HG03575 (cell line): ENCODE data around the gene CALM3.

ENCODE experiments used
- ATAC-seq: cut with Tn5 transposase; IDR thresholded peaks from one replicate; pipeline ENCODE4 v1.9.1; 2021; ENCODE audit not compliant: unreplicated experiment, insufficient number of reproducible peaks, low FRiP score; ENCODE audit errors: extremely low read depth

Gene CALM3

GRCh38 chr19:46630586-46631205 is 29.6 kb downstream of the CALM3 start:
- ATAC-seq = no peak

DNA sequence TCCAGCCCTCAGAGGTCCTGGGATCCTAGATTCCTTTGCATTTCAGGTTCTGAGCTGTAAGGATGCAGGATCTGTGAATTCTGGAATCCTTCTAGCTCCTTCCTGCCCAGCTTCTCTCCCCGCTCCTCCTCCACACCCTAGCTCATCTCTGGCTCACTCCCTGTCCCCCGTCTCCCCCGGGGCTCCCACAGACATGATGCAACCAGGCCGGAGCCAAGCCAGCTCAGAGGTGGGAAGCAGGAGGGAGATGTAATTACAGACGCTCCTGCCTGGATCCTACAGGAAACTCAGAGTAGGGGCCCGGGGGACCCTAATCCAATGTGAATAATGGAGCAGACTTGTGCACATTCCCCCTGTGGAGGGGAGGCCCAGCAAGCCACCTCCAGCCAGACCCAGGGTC is 30.4 kb downstream of the CALM3 start:
- ATAC-seq = no peak

GRCh38 chr19:46633130-46633529 is 32.0 kb downstream of the CALM3 start:
- no peak for ATAC-seq

GRCh38 chr19:46634045-46634655 is 33.0 kb downstream of the CALM3 start:
- no peak for ATAC-seq

- ATAC-seq = no peak
Measured at GRCh38 chr19:46634656-46635218, 33.6 kb downstream of the CALM3 start.

DNA sequence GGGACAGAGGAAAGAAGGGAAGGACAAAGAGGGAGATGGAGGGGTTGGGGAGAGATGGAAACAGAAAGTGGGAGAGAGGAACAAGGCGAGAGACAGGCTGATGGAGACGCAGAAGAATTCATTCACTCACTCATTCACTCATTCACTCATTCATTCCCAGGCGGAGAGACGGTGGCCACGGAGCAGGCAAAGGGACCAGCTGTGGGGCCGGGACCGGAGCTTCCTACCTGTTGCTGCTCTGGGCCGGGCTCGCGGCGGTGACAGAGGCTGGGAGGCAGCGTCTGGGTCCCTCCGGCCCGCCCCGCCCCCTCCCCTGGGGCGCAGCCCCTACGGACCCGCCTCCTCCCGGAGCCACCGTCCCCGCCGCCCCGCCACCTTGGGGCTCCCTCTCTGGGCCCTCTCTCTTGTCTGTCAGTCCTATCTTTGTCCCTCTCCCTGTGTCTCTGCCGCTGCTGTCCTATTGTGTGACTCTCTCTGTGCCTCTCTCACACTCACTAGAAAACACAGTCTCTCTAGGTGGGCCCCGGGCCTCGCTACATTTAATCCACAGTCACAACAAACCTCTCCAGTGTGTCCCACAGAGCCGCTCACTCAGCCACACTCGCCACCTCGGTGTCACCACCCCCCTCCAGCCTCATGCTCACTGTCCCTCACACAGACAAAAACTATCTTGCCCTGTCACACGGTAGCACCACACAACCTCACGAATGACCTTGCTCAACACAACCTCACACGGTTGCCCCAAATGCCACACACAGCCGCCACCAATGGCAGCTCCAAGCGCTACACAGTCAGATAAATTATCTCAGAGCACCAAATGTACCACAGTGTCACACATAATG is 35.0 kb downstream of the CALM3 start, which contains the start of gene GNG8:
TSS of gene GNG8 (minus strand) at position 283 of the 842 bp plus-strand sequence. CDS start 1,520 bp downstream, outside the sequence.
- no peak for ATAC-seq

GRCh38 chr19:46637224-46637623 is 36.1 kb downstream of the CALM3 start:
- no peak for ATAC-seq

- ATAC-seq = no peak
Measured at GRCh38 chr19:46639358-46640182, 38.4 kb downstream of the CALM3 start.

DNA sequence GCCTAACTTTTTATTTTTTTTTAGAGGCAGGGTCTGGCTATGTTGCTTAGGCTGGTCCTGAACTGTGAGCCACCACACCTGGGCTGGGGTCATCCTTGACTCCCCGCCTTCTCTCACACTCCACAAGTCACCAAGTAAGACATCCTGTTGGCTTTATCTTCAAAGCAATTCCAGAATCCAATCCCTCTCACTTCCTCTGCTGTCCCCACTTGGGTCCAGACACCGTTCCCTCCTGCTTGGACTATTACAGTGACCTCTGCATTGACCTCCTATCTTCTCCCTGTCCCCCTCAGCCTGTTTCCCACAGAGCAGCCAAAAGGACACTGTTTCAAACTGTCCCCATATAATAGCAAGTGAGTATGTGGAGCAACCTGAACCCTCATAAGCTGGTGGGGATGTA is 39.5 kb downstream of the CALM3 start:
- ATAC-seq = no peak

- no peak for ATAC-seq
Measured at GRCh38 chr19:46644720-46645119, 43.6 kb downstream of the CALM3 start.

- no peak for ATAC-seq
Measured at GRCh38 chr19:46646402-46646801, 45.3 kb downstream of the CALM3 start.

- no peak for ATAC-seq
Measured at GRCh38 chr19:46648060-46648960, 47.2 kb downstream of the CALM3 start.

- ATAC-seq = no peak
Measured at GRCh38 chr19:46648961-46649960, 48.1 kb downstream of the CALM3 start.

DNA sequence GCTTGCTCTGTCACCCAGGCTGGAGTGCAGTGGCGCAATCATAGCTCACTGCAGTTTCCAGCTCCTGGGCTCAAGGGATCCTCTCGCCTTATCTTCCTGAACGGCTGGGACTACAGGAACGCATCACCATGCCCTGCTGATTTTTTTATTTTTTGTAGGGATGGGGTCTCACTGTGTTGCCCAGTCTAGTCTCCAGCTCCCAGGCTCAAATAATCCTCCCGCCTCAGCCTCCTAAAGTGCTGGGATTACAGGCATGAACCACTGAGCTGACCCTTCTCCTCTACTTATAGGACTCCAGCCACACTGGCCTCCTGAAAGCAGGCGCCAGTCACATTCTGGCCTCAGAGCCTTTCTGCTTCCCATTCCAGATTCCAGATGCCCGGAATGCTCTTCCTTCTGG is 49.3 kb downstream of the CALM3 start:
- ATAC-seq = no peak

DNA sequence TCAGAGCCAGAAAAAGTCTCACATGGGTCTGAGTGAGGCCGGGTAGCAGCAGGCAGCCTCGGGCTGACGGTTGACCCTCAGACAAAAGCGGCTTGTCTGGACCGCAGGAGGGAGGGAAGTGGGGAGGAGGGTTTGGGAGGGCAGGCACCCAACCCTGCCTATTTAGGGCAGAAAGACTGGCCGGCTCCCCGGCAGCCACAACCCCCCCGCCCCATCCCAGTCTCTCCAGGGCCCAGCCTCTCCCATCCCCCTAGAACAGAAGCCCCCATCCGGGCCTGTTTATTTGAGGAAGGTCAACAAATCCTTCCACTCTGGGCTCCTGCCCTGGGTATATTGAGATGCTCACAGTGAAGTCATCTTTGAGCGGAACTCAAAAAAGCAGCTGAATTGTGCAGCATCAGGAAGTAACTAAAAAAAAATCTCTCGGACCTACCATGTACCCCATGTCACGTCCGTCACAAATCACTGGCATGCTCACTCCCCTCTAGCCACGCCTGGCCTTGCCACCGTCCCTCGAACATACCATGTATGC is 53.6 kb downstream of the CALM3 start:
- no peak for ATAC-seq

DNA sequence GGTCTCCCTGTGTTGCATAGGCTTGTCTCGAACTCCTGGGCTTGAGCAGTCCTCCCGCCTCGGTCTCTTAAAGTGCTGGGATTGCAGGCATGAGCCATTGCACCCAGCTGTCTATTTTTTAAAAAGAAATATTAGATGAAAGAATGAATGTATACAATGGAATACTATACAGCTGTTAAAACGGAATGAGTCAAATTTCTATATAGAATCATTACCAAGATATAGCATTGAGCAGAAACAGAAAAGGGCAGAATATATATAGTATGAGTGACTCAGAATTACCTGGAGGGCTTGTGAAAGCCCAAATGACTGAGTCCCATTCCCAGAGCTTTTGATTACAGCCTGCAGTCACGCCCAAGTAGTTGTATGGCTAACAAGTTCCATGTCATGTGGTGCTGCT is 55.4 kb downstream of the CALM3 start:
- ATAC-seq = no peak
